Peyer's patch (tissue), 4 donors: ENCODE measurements around the gene CHAT.

Source experiments
- POLR2A ChIP-seq, 2 donors: fragments of 450-650 bp; IDR thresholded peaks; one replicate each; pipeline ENCODE4 v1.5.1; 2017; ENCODE audit warnings: antibody characterized with exemption in 2 of 2, mild to moderate bottlenecking in 2 of 2, moderate library complexity in 2 of 2
- TF ChIP-seq, protein P1 (sequence below), 6 experiments: fragments of 450-650 bp in 4 of 6; fragments of 200-600 bp in 2 of 6; sonication (generic) in 1 of 6; IDR thresholded peaks; one replicate each; pipeline ENCODE4 v1.5.1; 2017 to 2019; ENCODE audit warnings: antibody characterized with exemption in 6 of 6, mild to moderate bottlenecking in 3 of 6, moderate library complexity in 1 of 6

DNA sequence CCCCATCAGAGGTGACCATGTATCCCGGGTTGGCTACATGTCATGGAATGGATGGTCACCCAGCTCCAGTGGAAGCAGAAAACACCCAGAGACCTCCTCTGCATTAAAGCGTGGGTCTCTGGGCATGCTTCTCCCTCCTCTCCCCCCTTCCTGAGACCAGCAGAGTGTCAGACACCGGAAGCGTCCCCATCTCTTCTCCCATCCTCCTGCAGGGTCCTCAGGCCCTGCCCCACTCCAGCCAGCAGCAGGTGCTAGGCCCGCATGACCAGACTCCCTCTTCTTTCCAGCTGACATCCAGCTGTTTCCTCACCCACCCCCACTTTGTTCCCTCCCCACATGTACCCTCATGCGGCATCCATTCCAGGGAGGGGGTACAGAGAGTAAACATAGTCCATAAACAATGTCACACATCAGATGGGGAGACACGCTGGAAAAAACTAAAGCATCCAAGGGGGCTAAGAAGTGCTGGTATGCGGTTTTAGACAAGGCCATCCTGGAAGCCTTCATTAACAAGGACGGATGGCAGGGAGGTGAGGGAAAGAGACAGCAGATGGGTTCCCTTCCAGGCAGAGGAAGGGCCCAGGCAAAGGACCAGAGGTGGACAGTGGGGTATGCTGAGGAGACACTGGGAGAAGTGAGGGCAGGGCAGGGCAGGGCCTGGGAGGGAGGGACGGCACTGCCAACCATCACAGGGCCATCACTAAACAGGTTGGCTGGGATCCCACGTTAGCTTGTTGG is 16.2 kb upstream of the CHAT start:
- TF ChIP-seq POLR2A (IDR thresholded peaks at IDR 0.05): no peak
- TF ChIP-seq, protein P1, sequence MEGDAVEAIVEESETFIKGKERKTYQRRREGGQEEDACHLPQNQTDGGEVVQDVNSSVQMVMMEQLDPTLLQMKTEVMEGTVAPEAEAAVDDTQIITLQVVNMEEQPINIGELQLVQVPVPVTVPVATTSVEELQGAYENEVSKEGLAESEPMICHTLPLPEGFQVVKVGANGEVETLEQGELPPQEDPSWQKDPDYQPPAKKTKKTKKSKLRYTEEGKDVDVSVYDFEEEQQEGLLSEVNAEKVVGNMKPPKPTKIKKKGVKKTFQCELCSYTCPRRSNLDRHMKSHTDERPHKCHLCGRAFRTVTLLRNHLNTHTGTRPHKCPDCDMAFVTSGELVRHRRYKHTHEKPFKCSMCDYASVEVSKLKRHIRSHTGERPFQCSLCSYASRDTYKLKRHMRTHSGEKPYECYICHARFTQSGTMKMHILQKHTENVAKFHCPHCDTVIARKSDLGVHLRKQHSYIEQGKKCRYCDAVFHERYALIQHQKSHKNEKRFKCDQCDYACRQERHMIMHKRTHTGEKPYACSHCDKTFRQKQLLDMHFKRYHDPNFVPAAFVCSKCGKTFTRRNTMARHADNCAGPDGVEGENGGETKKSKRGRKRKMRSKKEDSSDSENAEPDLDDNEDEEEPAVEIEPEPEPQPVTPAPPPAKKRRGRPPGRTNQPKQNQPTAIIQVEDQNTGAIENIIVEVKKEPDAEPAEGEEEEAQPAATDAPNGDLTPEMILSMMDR (IDR thresholded peaks at IDR 0.05): no peak
